ENCODE measurements around the gene RASA3.
"Not testable (repeated sequence)": the region's sequence is repeated elsewhere in the genome, so short reads cannot be mapped to it uniquely, and the experiment has no call there.

The RASA3 gene

DNA sequence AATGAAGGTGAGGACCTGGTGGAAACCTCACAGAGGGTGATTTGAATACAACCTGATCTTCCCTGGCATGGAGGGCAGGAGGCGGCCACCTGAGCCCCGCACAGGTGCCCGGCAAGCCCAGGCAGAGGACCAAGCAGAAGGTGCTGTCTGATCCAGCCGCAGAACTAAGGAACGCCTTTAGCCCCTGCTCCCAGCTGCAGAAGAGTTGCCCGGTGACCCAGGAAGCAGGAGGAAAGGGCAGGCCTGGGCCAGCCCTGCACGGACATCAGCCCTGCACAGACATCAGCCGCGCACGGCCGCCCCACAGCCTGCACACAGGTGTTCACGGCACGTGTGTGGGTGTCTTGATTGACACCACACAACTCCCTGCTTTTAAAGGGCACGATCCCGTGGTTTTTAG is 43.1 kb downstream of the RASA3 start:
- FAIRE-seq (no peak), DNase-seq (ENCODE audit: insufficient read length, low spot score) (no peak)

DNA sequence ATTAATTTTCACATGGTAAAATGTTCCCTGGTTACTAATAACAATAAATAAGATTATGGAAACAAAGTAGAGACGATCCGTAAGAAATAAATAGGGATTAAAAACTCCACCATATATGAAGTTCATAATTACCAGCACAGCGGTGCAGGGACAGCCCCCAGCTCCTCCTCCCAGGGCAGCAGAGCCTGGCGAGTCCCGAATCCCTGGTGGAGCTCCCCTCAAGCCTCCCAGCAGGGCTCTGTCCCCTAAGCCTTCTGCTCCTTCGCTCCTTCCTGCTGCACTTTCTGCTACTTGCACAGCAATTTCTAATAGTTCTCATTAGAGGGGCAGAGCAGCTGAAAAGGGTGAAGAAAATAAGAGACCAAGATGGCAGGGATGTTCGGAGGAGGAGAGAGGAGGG is 43.6 kb downstream of the RASA3 start:
- FAIRE-seq (no peak), DNase-seq (ENCODE audit: insufficient read length, low spot score) (no peak)

DNA sequence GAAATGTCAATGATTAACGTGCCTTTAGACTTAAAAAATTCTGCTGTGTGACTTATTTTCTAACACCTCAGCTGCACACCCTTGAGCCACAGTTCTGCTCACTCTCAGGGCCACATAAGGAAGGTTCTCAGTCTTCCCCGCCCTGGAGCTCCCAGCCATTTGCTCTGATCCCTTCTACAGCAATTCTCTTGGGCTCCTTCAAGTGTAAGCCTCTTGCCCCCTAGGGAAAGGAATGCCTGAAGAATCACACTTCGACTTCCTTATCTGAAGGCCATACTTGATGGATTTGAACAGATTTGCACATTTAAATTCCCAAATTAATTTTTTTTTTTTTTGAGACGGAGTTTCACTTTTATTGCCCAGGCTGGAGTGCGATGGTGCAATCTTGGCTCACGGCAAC is 44.2 kb downstream of the RASA3 start:
- FAIRE-seq (no peak), DNase-seq (ENCODE audit: insufficient read length, low spot score) (no peak)

DNA sequence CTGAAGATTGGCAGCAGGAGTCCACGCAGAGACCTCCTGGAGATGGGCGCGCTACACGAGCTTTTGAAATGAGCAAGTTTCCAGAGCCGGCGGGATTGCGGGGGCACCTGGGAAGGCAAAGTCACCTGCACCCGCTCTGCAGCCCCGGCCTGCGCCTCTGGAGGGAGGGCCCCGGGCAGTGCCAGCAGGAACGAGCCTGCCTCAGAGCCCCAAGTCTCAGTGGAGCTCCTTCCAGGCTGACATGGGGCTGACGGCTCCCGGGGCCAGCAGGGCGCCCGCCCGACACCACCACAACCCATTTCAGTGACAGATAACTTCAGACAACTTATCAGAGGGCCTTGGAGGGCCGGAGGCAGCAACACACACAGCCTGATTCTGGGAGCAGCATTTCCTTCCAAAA is 45.0 kb downstream of the RASA3 start:
- no peak for FAIRE-seq
- DNase-seq (ENCODE audit: insufficient read length, low spot score), result no peak

DNA sequence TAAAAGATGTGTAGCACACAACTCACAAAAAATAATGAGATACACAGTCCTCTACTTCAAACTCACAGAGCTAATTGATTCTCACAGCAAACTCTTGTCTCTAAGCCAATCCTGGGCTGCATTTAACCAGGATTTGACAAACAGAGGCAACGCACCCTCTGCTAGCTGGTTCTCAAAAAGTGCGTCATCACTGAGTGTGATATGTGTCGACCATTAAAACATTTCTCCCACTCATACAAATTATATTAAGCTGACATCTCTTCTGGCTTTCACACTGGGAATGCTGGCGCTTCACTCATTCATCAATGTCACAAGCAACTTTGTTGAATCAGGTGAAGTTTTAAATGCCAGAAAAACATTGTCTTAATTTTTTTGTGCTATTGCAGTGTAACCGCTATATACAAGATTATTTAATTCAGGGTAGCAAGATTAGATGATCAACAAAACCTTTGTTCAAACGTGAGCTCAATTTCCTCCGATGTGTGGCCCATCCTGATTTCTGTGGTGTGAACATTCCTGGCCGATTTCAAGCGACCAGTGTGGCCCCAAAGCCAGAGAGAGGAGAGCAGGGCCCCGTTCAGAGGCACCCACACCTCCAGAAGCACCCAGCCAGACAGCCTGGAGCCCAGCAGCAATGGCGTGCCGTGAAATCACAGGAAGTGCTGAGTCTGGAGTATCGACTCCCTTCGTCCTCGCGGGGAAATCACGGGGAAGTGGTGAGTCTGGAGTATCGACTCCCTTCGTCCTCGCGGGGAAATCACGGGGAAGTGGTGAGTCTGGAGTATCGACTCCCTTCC is 49.4 kb downstream of the RASA3 start:
- FAIRE-seq (no peak), DNase-seq (ENCODE audit: insufficient read length, low spot score) (no peak)

DNA sequence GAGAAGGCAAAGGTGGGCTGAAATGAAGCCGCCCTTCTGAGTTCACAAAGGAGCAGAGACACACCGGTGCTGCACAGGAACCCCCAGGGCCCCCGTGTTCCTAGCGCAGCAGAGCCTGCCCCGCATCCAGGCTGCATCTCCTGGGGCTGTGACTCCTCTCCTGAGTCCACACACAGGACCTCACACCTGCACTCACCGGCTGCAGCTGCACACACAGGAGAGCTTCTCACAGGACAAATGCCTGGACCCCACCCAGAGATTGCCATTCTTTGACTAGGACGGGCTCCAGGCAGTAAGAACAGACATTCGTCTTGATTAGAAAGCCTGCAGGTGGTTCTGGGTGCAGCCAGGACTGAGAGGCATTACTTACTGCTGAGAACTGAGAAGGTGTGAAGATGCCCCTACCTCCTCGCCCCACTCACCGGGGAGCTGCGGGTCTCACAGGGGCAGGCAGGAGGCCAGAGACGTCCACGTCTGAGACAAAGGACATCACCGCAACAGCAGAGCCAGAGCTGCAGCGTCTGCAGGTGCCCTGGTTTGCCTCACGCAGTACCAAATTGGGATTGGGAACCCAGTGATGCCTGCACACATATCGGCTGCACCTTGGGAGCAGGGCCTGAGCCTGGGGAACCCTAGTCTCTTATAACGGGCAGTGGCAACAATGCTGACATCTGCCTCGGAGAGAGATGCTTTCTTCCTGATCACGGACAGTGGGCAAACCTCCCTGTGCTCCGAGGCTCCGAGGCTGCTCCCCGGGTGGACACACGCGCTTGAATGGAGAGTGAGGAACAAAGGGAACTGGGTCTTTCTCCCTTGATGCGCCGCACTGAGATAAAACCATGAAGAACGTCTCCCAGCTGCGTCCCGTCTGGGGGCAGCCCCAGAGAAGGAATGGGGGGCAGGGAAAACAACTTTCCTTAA is 50.4 kb downstream of the RASA3 start:
- DNase-seq (ENCODE audit: insufficient read length, low spot score) (no peak), FAIRE-seq (no peak)

DNA sequence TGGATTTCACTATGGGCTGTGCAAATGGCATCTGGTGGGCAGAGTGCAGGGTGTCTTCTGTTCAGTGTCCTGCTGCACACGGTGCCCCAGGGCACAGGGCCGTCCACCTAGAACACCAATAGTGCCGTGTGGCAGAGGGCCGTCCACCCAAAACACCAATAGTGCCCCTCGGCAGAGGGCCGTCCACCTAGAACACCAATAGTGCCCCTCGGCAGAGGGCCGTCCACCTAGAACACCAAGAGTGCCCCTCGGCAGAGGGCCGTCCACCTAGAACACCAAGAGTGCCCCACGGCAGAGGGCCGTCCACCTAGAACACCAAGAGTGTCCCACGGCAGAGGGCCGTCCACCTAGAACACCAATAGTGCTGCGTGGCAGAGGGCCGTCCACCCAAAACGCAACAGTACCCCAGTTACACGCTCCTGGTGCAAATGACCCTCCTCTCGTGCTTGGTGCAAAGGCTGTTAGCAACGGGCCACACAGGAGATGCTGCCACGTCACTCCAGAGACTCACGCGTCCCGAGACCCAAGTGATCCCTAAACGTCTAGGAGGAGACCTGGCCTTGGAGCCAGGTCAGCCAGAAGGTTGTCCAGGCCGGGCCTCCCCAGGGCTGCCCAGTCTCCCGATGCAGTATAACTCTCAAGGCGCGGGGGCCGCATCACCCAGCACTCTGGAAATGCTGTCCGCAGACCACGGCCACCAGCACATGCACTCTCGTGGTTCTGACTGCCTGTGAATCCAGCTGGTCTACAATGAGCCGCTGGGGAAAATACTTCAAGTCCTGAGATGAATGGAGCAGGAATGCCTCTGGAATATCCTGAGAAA is 51.5 kb downstream of the RASA3 start:
- FAIRE-seq (no peak), DNase-seq (ENCODE audit: insufficient read length, low spot score) (no peak)

DNA sequence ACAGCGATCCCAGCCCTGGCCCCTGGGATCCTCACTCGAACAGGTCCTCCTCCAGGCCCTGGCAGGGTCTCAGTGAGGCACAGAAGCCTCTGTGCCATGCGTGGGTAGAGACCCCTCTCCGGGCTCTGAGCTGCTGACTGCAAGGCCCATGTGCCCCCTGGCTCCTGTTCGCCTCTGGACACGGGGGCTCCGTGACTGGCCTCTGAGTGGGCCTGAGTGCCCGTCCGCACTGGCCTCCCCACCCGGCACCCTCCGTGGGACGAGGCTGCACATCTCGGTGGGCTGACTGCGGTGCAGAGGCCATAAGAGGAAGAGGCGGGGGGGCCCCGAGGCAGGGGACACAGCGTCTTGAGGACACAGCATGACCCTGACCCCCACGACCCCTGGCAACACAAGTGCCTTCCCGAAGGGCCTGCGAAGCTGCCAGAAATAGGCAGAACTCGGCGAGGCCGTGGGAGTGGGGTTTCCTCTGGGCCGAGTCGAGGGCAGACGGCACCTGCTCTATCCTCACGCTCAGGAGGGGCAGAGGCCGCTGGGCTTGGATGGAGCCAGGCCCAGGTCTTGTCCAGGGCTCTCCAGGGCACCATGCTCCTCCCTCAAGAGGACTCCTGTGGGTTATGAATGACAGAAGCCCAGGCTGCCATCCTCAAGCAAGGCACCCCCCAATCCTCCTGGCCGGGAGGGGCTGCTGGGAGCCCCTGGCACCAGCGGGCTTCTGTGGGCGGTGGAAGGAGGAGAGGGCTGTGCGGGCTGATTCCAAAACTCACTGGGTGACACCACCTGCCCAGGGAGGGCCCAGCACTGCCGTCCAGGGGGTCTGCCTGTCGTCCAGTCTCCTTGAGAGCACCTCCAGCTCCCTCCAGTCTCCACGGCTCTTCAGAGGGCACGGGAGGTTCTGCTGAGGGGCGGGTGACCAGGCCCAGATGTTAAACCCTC is 52.6 kb downstream of the RASA3 start:
- no peak for DNase-seq (ENCODE audit: insufficient read length, low spot score)
- no peak for FAIRE-seq

DNA sequence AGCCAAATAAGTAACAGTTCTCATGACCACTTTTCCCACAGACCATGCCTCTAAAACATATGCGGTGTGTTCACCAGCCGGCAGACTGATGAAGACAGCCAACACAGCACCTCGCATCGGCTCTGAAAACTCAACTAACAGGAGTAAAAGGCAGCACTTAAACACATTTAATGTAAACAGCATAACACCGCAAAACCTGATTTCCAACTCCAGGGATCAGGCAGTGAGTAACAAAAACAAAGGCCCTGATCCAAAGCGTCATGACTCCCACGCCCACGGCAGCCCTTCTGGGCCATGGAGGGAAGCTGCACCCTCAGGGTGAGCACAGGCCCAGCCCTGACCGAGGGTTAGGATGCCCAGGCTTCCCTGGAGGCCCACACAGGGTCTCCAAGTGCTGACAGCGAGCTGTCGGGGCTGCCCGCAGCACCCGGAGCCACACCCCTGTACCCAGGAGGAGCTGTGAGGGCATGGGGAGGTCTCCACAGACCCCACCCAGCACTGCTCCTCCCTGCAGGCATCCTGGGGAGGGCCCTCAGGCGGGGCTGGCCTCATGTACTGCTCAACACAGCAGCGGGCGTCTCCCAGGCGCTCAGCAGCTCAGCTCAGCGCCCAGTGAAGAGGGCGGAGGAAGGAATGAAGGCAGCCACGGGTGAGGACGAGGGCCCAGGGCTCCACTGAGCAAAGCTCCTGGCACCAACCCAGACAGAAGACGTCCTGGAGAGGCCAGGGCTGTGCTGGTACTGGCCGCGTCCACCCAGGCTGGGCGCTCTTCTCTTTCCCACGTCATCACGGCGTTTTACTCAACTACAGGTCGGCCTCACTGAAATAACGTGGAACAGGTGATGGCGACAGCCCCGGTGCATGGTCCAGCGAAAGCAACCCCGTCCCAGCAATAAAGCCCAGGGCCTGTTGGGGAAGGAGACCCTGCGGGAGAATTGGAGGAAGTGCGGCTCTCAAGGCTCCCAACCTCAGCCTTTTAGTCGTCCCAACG is 53.7 kb downstream of the RASA3 start:
- no peak for DNase-seq (ENCODE audit: insufficient read length, low spot score)
- no peak for FAIRE-seq

DNA sequence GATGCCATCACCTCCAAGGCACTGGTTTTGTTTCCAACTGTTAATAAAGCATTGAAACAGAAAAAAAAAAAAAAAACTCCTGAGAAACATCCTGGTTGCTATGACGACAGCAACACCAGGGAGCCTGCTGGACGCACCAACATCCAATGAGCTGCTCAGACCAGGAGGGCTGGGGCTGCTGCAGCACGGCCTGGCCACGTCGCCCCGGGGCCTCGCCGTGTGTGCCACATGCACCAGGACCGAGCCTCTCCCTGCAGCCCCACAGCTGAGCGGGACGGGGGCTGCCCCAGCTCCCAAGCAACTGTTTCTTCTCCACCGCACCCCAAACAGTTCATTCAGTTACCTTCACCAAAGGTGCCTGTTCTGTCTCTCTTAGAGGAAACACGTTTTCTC is 54.5 kb downstream of the RASA3 start:
- DNase-seq (ENCODE audit: insufficient read length, low spot score), result no peak
- FAIRE-seq, result no peak

DNA sequence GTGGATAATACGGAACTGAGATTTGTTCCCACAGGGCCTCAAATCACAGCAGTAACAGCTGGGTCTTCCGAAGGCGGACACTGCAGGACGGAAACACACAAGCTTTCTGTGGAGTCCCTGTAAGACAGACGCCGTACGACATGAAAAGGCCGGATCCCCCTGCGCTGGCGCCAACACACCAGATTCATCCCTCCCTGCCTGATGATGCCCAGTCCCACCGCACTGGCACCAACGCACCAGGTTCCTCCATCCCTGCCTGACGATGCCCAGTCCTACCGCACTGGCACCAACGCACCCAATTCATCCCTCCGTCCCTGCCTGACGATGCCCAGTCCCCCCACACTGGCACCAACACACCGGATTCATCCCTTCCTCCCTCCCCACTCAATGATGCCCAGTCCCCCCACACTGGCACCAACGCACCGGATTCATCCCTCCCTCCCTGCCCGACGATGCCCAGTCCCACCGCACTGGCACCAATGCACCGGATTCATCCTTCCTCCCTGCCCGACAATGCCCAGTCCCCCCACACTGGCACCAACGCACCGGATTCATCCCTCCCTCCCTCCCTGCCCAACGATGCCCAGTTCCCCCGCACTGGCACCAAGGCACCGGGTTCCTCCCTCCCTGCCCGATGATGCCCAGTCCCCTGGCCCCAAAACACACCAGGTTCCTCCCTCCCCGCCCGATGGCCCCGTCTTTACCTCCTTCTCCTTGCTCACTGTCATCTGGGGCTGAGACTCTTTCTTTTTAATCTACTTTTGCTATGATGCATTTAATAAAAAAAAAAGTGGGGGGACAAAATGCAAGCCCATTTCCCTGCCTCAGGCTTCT is 55.1 kb downstream of the RASA3 start:
- FAIRE-seq, result no peak

DNA sequence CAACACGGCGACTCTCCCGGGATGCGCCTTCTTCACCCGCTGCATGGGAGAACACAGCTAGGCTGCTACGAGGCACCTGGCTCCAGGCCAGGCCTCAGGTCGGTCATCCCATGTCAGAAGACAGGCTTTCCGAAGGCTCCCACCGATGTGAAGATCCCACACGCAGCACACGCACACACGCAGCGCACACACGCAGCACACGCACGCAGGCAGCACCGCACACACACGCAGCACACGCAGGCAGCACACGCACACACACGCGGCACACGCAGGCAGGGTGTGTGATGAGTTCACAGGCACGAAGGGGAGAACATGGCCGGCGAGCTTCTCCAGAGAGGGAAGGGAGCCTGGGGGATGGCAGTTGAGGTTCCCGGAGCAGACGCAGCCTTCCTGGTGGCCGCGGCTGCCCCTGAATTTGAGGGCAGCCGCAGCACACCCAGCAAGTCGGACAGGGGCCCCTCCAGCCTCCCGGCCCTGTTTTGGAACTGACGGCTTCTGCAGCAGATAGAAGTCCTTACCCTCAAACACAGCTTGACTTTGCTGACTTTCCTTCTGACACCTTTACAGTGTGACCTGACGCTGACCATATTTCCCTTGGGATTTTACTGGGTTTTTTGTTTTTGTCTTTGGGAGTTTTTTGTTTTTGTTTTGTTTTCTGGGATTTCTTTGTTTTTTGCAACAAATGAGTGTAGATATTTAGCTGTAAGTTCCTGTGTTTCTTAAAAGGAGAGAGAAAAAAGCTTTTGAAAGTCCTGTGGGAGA is 55.9 kb downstream of the RASA3 start:
- FAIRE-seq (no peak), DNase-seq (ENCODE audit: insufficient read length, low spot score) (no peak)

More for the DNA sequence above, 55.1 kb downstream of the RASA3 start:
- no peak for DNase-seq (ENCODE audit: insufficient read length, low spot score)

DNA sequence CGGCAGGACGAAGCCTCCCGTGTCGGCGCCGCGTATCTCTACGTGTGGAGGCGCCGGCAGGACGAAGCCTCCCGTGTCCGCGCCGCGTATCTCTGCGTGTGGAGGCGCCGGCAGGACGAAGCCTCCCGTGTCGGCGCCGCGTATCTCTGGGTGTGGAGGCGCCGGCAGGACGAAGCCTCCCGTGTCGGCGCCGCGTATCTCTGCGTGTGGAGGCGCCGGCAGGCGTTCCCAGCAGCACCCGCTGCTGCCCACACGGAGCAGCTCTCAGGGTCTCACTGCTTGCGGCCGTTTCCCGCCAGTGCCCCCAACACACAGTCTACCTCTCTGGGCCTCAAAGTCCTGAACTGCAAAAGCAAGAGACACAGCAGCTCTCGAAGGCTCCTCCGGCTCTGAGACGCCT is 56.6 kb downstream of the RASA3 start:
- not testable (repeated sequence) for DNase-seq (ENCODE audit: insufficient read length, low spot score); FAIRE-seq

DNA sequence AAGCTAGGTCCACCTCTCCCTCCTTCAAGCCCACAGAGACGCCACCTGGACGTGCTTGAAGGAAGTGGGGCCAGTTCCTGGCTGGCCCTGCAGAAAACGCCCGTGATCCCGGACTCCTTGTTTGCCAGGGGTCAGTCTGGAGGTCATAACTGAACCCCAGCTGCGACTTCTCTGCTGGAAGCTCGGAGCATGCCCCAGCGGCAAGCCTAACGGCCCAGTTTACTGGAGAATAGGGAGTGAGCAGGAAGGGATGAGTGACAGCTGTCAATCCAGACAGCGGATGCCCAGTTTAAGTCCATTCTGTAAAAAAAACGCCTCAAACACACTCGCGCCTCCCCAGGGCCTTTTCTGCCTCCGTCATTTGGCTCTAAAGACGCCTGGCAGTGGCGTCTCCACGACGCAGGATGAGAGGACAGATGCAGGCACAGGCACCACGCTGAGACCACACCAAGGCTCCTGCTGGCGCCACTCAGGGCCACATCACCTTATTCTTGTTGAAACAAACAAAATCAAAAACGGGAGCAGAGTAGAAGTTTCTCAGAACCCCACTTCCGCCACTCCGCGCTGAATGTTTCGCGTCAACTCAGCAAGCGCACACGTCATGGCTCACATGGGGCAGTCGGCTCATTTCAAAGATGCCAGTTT is 57.6 kb downstream of the RASA3 start:
- FAIRE-seq, result no peak
- no peak for DNase-seq (ENCODE audit: insufficient read length, low spot score)

DNA sequence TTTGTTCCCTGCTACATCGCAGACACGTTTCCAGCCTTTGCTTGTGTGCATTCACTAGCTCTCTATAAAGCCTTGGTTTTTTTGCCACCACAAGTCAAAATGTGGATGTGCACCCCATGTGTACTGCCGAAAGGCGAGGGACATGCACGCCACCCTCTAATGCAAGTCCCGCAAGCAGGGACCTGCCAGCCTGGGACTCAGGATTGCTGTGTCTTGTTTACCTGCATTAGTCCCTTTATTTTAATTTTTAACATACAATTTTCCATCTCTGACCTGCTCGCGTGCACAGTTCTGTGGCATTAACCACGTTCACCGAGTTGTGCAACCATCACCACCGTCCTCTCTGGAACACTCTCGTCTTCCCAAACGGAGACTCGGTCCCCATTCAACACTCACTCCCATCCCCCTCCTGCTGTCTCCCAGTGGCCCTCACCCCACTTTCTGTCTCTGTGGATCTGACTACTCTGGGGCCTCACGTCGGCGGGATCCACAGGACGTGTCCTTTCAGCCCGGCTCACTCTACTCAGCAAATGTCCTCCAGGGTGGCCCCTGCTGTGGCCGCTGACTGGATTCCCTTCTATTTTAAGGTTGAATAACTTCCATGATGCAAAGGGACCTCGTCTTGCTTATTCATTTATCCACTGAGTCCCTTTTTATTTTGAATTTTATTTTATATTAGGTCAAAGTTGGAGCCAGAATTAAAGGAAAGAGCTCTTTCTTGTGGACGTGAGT is 58.4 kb downstream of the RASA3 start:
- DNase-seq (ENCODE audit: insufficient read length, low spot score) (no peak), FAIRE-seq (no peak)

DNA sequence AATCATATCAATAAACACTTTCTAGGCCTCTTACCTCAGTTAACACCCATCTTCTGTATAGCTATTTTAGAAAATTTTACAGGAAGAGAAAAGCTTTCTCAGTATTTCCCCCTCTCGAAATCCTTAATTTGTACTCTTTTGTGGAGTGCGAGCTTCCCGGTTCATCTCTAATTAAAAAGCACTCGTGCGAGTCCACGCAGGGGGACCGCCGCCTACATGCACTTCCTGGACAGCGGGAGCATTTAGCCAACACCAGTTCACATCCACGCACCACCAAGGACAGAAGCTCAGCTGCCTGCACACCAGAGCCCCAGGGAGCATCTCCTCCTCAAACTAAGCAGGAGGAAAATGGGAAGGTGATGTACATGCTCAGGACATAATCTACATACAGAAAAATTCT is 60.0 kb downstream of the RASA3 start:
- FAIRE-seq (no peak), DNase-seq (ENCODE audit: insufficient read length, low spot score) (no peak)

Measured in HTR-8/SVneo (cell line).